Amniotic epithelial cell (primary cell): Measurements from ENCODE around the gene CACNB2.

Experiments
- DNase-seq: peaks from one replicate; pipeline ENCODE4 v3.0.0-alpha.2; 2010; ENCODE audit warnings: low read depth

CACNB2 gene

GRCh38 chr10:18514537-18514936 is 374.3 kb downstream of the CACNB2 start:
- DNase-seq = no peak

DNA sequence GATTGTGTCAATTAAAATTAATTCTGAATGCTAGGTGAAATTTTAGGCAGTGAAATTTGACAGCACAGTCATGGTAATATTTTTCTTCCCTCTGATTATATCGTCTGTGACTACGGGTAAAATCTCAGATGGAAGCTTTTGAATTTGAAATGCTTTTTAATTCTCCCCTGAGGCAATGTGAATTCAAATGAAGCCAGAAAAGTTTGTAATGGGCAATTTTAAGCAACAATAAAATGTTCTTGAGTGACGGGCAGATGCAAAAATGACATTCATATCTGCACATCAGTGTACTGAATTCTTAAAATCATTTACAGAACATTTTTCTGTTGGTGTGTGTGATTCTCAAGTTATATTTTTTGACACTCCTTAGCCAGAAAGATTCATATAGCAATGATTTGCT is 376.6 kb downstream of the CACNB2 start:
- DNase-seq = no peak

DNA sequence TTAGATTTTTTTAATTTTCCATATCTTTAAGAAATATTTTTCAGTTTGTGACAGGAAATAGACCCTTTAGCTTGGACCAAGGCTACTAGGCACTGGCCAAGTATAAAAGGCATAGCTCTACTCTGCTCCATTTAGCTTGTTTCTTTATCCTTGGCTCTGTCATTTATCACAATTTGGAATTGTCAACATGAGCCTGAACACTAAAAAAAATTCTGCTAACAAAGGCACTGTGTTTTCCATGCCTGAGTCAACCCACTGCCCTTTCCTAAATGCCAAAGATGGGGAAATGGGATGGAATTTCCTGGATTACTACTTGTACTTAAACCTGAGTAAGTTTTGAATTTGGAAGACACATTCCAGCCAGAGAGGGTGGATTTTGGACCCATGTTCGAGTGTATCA is 382.8 kb downstream of the CACNB2 start:
- DNase-seq = peak; percentile 7

- no peak for DNase-seq
Observed at GRCh38 chr10:18523858-18524257, 383.6 kb downstream of the CACNB2 start.

DNA sequence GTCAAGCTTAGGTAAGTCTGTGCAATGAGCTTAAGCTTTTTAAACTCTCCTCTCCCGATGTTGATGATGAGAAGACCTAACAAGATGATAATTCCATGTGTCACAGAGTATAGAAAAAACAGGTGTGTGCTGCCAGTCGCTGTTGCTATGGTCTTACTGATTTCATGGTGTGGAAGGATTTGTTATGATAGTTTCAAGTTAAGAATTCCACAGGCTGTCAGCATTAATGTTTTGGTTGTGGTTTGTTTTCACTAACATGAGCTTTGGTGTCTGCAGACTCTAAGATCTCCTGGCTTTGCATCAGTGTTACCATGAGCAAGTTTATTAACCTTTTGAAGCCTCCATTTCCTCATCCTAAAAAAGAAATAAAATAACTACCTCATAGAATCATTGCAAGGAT is 387.5 kb downstream of the CACNB2 start:
- no peak for DNase-seq

GRCh38 chr10:18528292-18528691 is 388.1 kb downstream of the CACNB2 start:
- DNase-seq = no peak

DNA sequence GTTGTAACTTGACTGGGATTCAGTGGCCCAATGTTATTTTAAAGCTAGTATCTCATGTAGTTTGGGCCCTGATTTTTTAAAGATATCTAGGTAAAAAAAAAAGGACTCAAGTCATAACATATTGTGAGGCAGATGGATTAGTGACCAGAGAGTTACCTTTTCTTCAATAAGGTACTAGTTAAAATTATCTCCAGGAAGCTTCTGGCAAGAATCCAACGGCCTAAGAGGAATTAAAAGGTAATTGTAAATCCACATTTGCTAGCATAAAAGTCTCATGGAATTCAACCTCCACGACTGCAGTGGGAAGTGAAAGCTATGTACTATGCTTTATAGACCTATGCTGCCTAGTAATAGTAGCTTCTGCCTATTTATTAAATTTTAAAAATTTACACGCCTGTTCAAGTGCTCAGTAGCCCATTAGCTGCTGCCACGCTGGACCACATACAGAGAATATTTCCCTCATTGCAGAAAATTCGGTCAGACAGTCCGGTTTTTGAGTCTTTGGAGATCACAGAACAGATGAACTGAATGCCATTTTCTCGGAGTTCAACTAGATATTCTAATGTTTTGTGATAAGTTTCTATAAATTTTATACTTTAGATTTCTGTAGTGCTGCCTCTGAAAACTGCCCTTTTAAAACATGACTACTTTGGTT is 392.8 kb downstream of the CACNB2 start:
- no peak for DNase-seq

GRCh38 chr10:18533896-18534295 is 393.7 kb downstream of the CACNB2 start:
- DNase-seq = peak; percentile 22

DNA sequence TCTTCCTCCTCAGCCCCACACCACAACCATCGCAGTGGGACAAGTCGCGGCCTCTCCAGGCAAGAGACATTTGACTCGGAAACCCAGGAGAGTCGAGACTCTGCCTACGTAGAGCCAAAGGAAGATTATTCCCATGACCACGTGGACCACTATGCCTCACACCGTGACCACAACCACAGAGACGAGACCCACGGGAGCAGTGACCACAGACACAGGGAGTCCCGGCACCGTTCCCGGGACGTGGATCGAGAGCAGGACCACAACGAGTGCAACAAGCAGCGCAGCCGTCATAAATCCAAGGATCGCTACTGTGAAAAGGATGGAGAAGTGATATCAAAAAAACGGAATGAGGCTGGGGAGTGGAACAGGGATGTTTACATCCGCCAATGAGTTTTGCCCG is 399.1 kb downstream of the CACNB2 start:
- no peak for DNase-seq

GRCh38 chr10:18540195-18540594 is 400.0 kb downstream of the CACNB2 start:
- no peak for DNase-seq

GRCh38 chr10:18542832-18543231 is 402.6 kb downstream of the CACNB2 start:
- DNase-seq = peak; percentile 13

DNA sequence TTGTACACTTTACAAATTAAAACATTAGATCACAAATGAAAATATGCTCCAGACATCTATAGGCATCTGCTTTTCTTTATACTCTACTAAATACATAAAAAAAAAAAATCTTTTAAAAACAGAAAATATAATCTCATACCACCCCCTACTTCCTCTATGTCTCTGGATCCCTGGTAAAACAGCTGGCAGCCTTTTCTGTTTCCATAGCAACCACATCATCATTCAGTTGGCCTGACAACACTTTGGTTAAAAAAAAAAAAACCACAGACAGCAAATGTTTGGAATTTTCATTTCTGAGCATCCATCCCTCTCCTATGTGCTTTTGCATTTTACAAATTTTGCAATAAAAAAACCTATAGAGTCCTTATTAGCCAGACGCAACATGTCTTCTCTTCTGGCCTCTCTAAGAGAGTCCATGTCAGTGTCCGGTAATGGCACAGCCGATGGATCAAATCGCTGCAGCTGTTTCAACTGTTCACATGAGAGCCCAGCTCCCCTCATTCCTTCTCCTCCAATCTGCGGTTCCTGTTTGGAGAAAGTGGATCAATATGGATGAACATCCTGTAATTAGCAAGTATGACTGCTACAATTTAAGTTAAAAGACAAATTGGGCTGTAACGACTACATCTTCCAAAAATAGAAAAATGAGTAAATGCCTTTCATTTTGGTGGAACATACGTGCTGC is 405.5 kb downstream of the CACNB2 start:
- peak; percentile 43 for DNase-seq

GRCh38 chr10:18549105-18549504 is 408.9 kb downstream of the CACNB2 start:
- DNase-seq = no peak

DNA sequence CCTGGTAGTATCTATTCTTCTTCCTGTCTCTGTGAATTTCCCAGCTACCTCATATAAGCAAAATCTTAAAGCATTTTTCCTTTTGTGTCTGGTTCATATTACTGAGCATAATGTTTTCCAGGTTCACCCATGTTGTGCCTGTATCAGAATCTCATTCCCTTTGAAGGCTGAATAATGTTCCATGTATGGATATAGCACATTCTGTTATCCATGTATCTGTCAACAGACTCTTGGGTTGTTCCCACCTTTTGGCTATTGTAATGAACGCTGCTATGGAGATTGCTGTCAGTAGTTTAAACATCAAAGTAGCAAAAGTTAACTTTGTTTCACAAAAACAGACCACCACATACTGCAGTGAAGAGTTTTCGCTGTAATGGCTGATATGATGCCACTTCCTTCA is 411.2 kb downstream of the CACNB2 start:
- DNase-seq = no peak

GRCh38 chr10:18554479-18554878 is 414.3 kb downstream of the CACNB2 start:
- DNase-seq = no peak

- no peak for DNase-seq
Observed at GRCh38 chr10:18556522-18557147, 416.4 kb downstream of the CACNB2 start.

DNA sequence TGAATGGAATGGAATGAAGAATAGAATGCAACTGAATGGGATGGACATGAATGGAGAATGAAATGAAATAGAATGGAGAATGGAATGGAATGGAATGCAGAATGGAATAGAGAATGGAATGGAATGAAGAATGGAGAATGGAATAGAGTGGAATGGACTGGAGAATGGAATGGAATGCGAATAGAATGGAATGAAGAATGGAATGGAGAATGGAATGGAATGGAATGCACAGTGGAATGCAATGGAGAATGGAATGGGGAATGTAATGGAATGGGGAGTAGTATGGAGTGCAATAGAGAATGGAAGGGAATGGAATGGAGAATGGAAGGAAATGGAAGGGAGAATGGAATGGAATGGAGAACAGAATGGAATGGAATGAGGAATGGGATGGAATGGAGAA is 417.7 kb downstream of the CACNB2 start:
- DNase-seq = no peak

DNA sequence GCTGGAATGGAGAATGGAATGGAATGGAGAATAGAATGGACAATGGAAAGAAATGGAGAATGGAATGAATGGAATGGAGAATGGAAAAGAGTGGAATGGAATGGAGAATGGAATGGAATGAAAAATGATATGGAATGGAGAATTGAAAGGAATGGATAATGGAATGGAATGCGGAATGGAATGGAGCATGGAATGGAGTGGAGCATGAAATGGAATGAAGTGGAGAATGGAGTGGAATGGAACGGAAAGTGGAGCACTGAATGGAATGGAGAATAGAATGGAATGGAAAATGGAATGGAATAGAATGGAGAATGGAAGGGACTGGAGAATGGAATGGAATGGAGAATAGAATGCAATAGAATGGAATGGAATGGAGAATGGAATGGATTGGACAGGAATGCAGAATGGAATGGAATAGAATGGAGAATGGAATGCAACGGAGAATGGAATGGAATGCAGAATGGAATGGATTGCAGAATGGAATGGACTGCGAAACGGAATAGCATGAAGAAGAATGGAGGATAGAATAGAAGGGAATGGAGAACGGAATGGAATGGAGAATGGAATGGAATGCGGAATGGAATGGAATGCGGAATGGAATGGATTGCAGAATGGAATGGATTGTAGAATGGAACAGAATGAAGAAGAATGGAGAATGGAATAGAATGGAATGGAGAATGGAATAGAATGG is 421.8 kb downstream of the CACNB2 start:
- peak; percentile 5 for DNase-seq

GRCh38 chr10:18563003-18563726 is 422.9 kb downstream of the CACNB2 start:
- no peak for DNase-seq

- no peak for DNase-seq
Observed at GRCh38 chr10:18565006-18565405, 424.8 kb downstream of the CACNB2 start.

- peak; percentile 3 for DNase-seq
Observed at GRCh38 chr10:18566177-18566576, 426.0 kb downstream of the CACNB2 start.

- DNase-seq = no peak
Observed at GRCh38 chr10:18567343-18567856, 427.2 kb downstream of the CACNB2 start.
